H1 (cell line): Measurements from ENCODE around the gene CCBE1. TPM values are rescaled to one million over a fixed set of nuclear protein-coding genes. Genes with fewer than 3 reads are reported as not detected.

Experiments
- CHD7 ChIP-seq: fragments of 300-600 bp; sonication (generic); IDR thresholded peaks from 2 replicates; pipeline ENCODE4 v1.7.1; 2012; ENCODE audit warnings: low read length, moderate library complexity, mild to moderate bottlenecking, inconsistent platforms; ENCODE audit not compliant: insufficient replicate concordance
- NRF1 ChIP-seq: IDR thresholded peaks from 2 replicates; pipeline ENCODE4 v1.6.1; 2011; ENCODE audit warnings: mild to moderate bottlenecking, low read depth, low read length, improper control_type of control experiment
- SAP30 ChIP-seq: fragments of 300-600 bp; sonication (generic); IDR thresholded peaks from 2 replicates; pipeline ENCODE4 v1.7.1; 2012; ENCODE audit warnings: low read length, moderate library complexity, mild to moderate bottlenecking, inconsistent platforms; ENCODE audit not compliant: insufficient read depth, insufficient replicate concordance
- TCF12 ChIP-seq: IDR thresholded peaks from 2 replicates; pipeline ENCODE4 v1.6.1; 2011; ENCODE audit warnings: low read depth, mild to moderate bottlenecking, low read length
- TEAD4 ChIP-seq: IDR thresholded peaks from 2 replicates; pipeline ENCODE4 v1.6.1; 2012; ENCODE audit warnings: low read depth, low read length, inconsistent platforms, mixed read lengths
- ZNF274 ChIP-seq: IDR thresholded peaks from 2 replicates; pipeline ENCODE4 v1.7.0; 2012; ENCODE audit warnings: low read length, borderline replicate concordance; ENCODE audit errors: extremely low read depth
- polyA plus RNA-seq, 7 experiments: library from polyadenylated mRNA; depleted of rRNA in 3 of 7; stranded (reverse) in 5 of 7; unstranded in 2 of 7; fragments of >200 nt in 5 of 7; fragments of 200-250 nt in 2 of 7; gene quantifications; 1 replicate in 5 of 7; 2 replicates in 1 of 7; 4 replicates in 1 of 7; pipeline versions ENCODE4 v1.2.1 to v1.2.3, GENCODE V29; 2011 to 2013; ENCODE audit warnings: missing spikeins in 2 of 7, mixed read lengths in 2 of 7
- total RNA-seq: library from RNA; stranded (reverse); fragmentation: NEBNext Ultra II Directional; extraction: Animal tissue kit (Norgen Biotek cat#: 25700); gene quantifications from 2 replicates; pipeline ENCODE4 v1.2.1, GENCODE V29; 2021

CCBE1 gene
- total and polyA plus RNA-seq, 2 of the 8 experiments (the other 6 are each of a cell fraction or from before 2014, with no cell fraction given) = 2.1 to 2.6 TPM

DNA sequence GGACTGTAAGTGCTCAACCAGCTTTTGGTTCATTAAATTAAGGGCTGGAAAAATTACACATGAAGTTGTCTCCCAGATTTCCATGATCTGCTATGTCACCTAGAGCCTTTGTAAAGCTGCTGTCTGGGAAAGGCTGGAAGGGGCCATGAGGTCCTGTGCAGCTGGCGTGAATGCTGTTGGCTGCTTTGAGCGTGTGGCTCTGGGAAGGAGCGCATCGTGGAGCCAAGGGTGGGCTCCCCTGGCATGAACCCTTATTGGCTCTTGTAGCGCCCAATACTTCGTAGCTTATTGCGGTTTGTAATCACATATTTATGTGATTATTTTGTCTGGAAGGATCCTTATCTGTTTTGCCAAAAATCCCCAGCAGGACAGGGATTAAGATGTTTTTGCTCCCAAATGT is 267.6 kb downstream of the CCBE1 start (continued):
- no peak for TF ChIP-seq CHD7
- TF ChIP-seq TCF12 = no peak
- TF ChIP-seq NRF1 = no peak
- TF ChIP-seq TEAD4 = no peak
- no peak for TF ChIP-seq ZNF274
- TF ChIP-seq SAP30 = no peak
